Esophagus muscularis mucosa (tissue), 4 donors: ENCODE measurements around the gene PLAU. TPM values are rescaled to one million over a fixed set of nuclear protein-coding genes. Genes with fewer than 3 reads are reported as not detected.
A peak's percentile ranks its signal among the peaks of the same experiment; 100 is the strongest.

Source experiments
- DNase-seq: peaks from one replicate; pipeline ENCODE4 v3.0.0-alpha.2; 2017; ENCODE audit errors: extremely low spot score
- H3K27ac ChIP-seq, 4 donors: fragments of 200-600 bp; sonication (generic); replicated peaks in 1 of 4; 1 replicate in 3 of 4; 2 replicates in 1 of 4; pipeline ENCODE4 v1.5.1; 2016 to 2019; ENCODE audit warnings: mild to moderate bottlenecking in 1 of 4
- H3K27me3 ChIP-seq, 4 donors: fragments of 200-600 bp; sonication (generic); one replicate each; pipeline versions ENCODE4 v1.5.1 to v1.6.0; 2016 to 2019
- H3K36me3 ChIP-seq, 4 donors: fragments of 200-600 bp; sonication (generic); one replicate each; pipeline ENCODE4 v1.5.1; 2016 to 2019
- H3K4me1 ChIP-seq, 4 donors: fragments of 200-600 bp; sonication (generic); one replicate each; pipeline ENCODE4 v1.5.1; 2016 to 2019
- H3K4me3 ChIP-seq, 4 donors: fragments of 200-600 bp; sonication (generic); 1 replicate in 2 of 4; 2 replicates in 2 of 4; pipeline ENCODE4 v1.5.1; 2016 to 2019; ENCODE audit warnings: mild to moderate bottlenecking in 4 of 4, moderate library complexity in 1 of 4
- H3K9me3 ChIP-seq, 4 donors: fragments of 200-600 bp; sonication (generic); 1 replicate in 3 of 4; 2 replicates in 1 of 4; pipeline ENCODE4 v1.5.1; 2016 to 2019
- EP300 ChIP-seq: sonication (generic); formaldehyde crosslinking; IDR thresholded peaks from one replicate; pipeline ENCODE4 v1.6.1; 2017; ENCODE audit warnings: antibody characterized with exemption
- POLR2A ChIP-seq: fragments of 450-650 bp; IDR thresholded peaks from one replicate; pipeline ENCODE4 v1.6.1; 2017; ENCODE audit warnings: antibody characterized with exemption, moderate library complexity, mild to moderate bottlenecking, low read depth
- POLR2AphosphoS5 ChIP-seq, 2 donors: sonication (generic); formaldehyde crosslinking; IDR thresholded peaks; one replicate each; pipeline ENCODE4 v1.6.1; 2017; ENCODE audit warnings: antibody characterized with exemption in 2 of 2
- WGBS: methylation state at CpG from one replicate; pipeline ENCODE4 v1.1.5; 2018; 5-methylcytosine and 5-hydroxymethylcytosine counted together
- intact Hi-C: fragments of 100-400 bp; cut with DNase I; formaldehyde crosslinking; loops from one replicate; pipeline ENCODE4 v1.15.1; 2023
- total RNA-seq, 4 donors: library from RNA; depleted of rRNA; stranded (reverse); fragments of >200 nt; gene quantifications; one replicate each; pipeline versions ENCODE4 v1.1.0 to v1.2.1, GENCODE V29; 2016
- TF ChIP-seq, protein P1 (sequence below), 3 experiments: fragments of 200-600 bp in 2 of 3; fragments of 450-650 bp in 1 of 3; sonication (generic) in 2 of 3; IDR thresholded peaks; one replicate each; pipeline ENCODE4 v1.5.1; 2017 to 2019; ENCODE audit warnings: antibody characterized with exemption in 3 of 3, mild to moderate bottlenecking in 2 of 3, moderate library complexity in 1 of 3

PLAU gene
- total RNA-seq, 4 donors from 2014 or later = 4.2 to 38.3 (median 6.9) TPM

GRCh38 chr10:73867871-73868631, 42.9 kb upstream of the PLAU start:
- Histone ChIP-seq H3K4me1 (peaks cover 54 to 100% (median 100%) of the 10 kb centered on the region in 4 donors), H3K27ac (peak overlapping the region; percentile 82 to 93 (median 85)), H3K27me3 (no peaks in the 10 kb centered on the region), H3K9me3 (no peaks in the 10 kb centered on the region), H3K4me3 (peak overlapping the region in 2 of 4 donors; percentile 24 to 26), H3K36me3 (peaks cover 0 to 37% (median 25%) of the 10 kb centered on the region in 4 donors)
- WGBS = 68% methylated on average over 10 of the region's 11 CpGs
- TF ChIP-seq, protein P1, sequence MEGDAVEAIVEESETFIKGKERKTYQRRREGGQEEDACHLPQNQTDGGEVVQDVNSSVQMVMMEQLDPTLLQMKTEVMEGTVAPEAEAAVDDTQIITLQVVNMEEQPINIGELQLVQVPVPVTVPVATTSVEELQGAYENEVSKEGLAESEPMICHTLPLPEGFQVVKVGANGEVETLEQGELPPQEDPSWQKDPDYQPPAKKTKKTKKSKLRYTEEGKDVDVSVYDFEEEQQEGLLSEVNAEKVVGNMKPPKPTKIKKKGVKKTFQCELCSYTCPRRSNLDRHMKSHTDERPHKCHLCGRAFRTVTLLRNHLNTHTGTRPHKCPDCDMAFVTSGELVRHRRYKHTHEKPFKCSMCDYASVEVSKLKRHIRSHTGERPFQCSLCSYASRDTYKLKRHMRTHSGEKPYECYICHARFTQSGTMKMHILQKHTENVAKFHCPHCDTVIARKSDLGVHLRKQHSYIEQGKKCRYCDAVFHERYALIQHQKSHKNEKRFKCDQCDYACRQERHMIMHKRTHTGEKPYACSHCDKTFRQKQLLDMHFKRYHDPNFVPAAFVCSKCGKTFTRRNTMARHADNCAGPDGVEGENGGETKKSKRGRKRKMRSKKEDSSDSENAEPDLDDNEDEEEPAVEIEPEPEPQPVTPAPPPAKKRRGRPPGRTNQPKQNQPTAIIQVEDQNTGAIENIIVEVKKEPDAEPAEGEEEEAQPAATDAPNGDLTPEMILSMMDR (IDR thresholded peaks at IDR 0.05) = no peak
- TF ChIP-seq POLR2A (no peak), EP300 (no peak), POLR2AphosphoS5 (IDR thresholded peaks at IDR 0.05) (no peak)
- intact Hi-C loops = no loop called here
- DNase-seq = no peak

GRCh38 chr10:73868655-73869195, 42.2 kb upstream of the PLAU start:
- no peak for DNase-seq
- no peak overlapping the region for H3K4me3 ChIP-seq
- no peaks in the 10 kb centered on the region for H3K9me3 ChIP-seq
- intact Hi-C loops = no loop called here
- H3K36me3 ChIP-seq = peaks cover 0 to 37% (median 25%) of the 10 kb centered on the region in 4 donors
- peaks cover 56 to 98% (median 97%) of the 10 kb centered on the region in 4 donors for H3K4me1 ChIP-seq
- no peak for TF ChIP-seq EP300
- TF ChIP-seq POLR2AphosphoS5 (IDR thresholded peaks at IDR 0.05) = no peak
- TF ChIP-seq, protein P1 (IDR thresholded peaks at IDR 0.05) = no peak
- WGBS = 85% methylated on average over 4 of the region's 5 CpGs
- no peaks in the 10 kb centered on the region for H3K27me3 ChIP-seq
- peak overlapping the region; percentile 82 to 93 (median 85) for H3K27ac ChIP-seq

DNA sequence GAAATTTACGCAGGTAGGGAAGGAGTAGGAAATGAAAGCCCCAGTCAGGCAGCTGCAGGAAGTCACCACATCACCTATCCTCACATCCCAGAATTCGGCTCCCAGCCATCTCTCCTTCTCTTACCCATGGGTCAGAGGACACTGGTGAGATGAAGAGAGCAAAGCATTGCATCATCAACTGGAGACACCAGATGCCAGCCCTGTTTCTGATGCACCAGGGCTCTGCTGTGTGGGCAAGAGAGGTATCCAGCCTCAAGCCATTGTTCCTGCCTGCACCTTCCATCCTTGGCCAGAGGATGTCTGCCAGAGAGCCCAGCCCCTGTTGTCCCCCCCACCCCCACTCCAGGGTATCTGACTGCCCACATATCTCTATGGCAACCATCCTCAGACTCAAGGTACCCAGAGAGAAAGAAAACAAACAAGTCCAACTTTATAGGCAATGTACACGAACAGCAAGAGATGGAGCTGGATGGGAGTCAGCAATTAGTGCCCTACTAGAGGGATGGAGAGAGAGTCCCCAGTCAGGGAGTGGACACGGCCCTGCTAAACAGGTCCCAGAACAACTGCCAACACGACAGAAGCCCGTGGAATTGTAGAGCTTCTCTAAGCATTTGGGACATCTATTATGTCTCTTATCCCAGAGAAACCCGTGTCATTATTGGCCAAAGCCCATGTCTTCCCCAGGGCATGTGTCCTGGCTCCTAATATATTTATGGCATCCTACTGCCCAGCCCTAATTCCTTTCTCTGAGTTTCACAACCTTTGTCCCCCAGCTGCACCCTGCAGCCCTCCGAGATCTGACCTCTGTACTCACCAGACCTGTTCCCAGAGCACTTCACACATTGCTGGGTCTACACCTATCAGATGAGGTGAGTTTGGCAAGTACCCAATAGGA, 39.4 kb upstream of the PLAU start:
- DNase-seq = no peak
- no peak for TF ChIP-seq EP300
- TF ChIP-seq, protein P1 (IDR thresholded peaks at IDR 0.05) = no peak
- no peak for TF ChIP-seq POLR2A
- TF ChIP-seq POLR2AphosphoS5 (IDR thresholded peaks at IDR 0.05) = peak in 1 of 2 donors; percentile 9
- peak overlapping the region; percentile 82 to 93 (median 85) for H3K27ac ChIP-seq
- H3K4me1 ChIP-seq = peaks cover 42 to 87% (median 82%) of the 10 kb centered on the region in 4 donors
- no peaks in the 10 kb centered on the region for H3K27me3 ChIP-seq
- H3K36me3 ChIP-seq = peaks cover 0 to 27% (median 22%) of the 10 kb centered on the region in 4 donors
- intact Hi-C loops = no loop called here
- WGBS = 57% methylated on average over 8 of the region's 8 CpGs
- no peaks in the 10 kb centered on the region for H3K9me3 ChIP-seq
- peak overlapping the region in 3 of 4 donors; percentile 88 to 99 (median 95) for H3K4me3 ChIP-seq

GRCh38 chr10:73872190-73872710, 38.7 kb upstream of the PLAU start:
- Histone ChIP-seq H3K4me1 (peaks cover 35 to 84% (median 76%) of the 10 kb centered on the region in 4 donors), H3K9me3 (no peaks in the 10 kb centered on the region), H3K27ac (peak overlapping the region; percentile 82 to 93 (median 85)), H3K27me3 (no peaks in the 10 kb centered on the region), H3K36me3 (peaks cover 0 to 27% (median 22%) of the 10 kb centered on the region in 4 donors), H3K4me3 (peak overlapping the region; percentile 88 to 99 (median 96))
- TF ChIP-seq EP300 = no peak
- no peak for TF ChIP-seq POLR2A
- TF ChIP-seq, protein P1 (IDR thresholded peaks at IDR 0.05) = peak; percentile 55 to 81 (median 61)
- peak in 1 of 2 donors; percentile 9 for TF ChIP-seq POLR2AphosphoS5 (IDR thresholded peaks at IDR 0.05)
- 25% methylated on average over 5 of the region's 5 CpGs for WGBS
- intact Hi-C loops = no loop called here
- no peak for DNase-seq
